ENCODE measurements around the gene EML4. TPM values are rescaled to one million over a fixed set of nuclear protein-coding genes. Genes with fewer than 3 reads are reported as not detected.
"Not testable (repeated sequence)": the region's sequence is repeated elsewhere in the genome, so short reads cannot be mapped to it uniquely, and the experiment has no call there.

The EML4 gene
- total and polyA plus RNA-seq, 7 experiments from 2014 or later: 64.9 to 167 (median 141) TPM

DNA sequence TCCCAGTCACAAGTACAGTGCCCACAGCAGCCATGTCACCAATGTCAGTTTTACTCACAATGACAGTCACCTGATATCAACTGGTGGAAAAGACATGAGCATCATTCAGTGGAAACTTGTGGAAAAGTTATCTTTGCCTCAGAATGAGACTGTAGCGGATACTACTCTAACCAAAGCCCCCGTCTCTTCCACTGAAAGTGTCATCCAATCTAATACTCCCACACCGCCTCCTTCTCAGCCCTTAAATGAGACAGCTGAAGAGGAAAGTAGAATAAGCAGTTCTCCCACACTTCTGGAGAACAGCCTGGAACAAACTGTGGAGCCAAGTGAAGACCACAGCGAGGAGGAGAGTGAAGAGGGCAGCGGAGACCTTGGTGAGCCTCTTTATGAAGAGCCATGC is 160.6 kb downstream of the EML4 start:
- no peak overlapping the region for H3K4me3 ChIP-seq (ENCODE audit: low read length)
- Mint-ChIP-seq H3K4me1 (peaks cover 0 to 5% (median 0%) of the 10 kb centered on the region in 7 donors), H3K36me3 (peaks cover 14 to 48% (median 33%) of the 10 kb centered on the region in 5 donors), H3K27me3 (no peaks in the 10 kb centered on the region), H3K27ac (peak overlapping the region in 5 of 9 donors; percentile 8 to 77 (median 32)), H3K9me3 (no peaks in the 10 kb centered on the region), H3K4me3 (no peak overlapping the region)
- H3K9me3 ChIP-seq (ENCODE audit: control insufficient read depth in 2 of 3, low read length in 3 of 3): no peaks in the 10 kb centered on the region
- ChIA-PET CTCF (interaction anchor here (0.8 to 1.8 kb wide), 3 partner anchors 234 to 460 kb away, joined by 3 to 15 read pairs (median 3); no protein-coding TSS in a partner anchor), POLR2A (interaction anchor here (1.3 kb wide), 1 partner anchor 224 kb away, joined by 3 read pairs; no protein-coding TSS in a partner anchor)
- DNase-seq (no peak), ATAC-seq (no peak)
- no peak overlapping the region for H3K27ac ChIP-seq (ENCODE audit: low read depth, low read length)
- H3K27me3 ChIP-seq (ENCODE audit: control insufficient read depth in 2 of 2, insufficient read depth in 2 of 2, low read length in 2 of 2): no peaks in the 10 kb centered on the region
- intact Hi-C loops (cut with micrococcal nuclease): loop anchor here (2.0 to 5.0 kb wide), 4 partner anchors 31 to 462 kb away; partner anchors contain the start of gene COX7A2L (in 1 of the 2)
- no peaks in the 10 kb centered on the region for H3K4me1 ChIP-seq (ENCODE audit: control insufficient read depth in 2 of 2, insufficient read depth in 2 of 2, low read length in 2 of 2)
- H3K36me3 ChIP-seq (ENCODE audit: control insufficient read depth in 2 of 3, insufficient read depth in 3 of 3, low read length in 3 of 3): peaks cover 13 to 80% (median 33%) of the 10 kb centered on the region in 3 experiments

DNA sequence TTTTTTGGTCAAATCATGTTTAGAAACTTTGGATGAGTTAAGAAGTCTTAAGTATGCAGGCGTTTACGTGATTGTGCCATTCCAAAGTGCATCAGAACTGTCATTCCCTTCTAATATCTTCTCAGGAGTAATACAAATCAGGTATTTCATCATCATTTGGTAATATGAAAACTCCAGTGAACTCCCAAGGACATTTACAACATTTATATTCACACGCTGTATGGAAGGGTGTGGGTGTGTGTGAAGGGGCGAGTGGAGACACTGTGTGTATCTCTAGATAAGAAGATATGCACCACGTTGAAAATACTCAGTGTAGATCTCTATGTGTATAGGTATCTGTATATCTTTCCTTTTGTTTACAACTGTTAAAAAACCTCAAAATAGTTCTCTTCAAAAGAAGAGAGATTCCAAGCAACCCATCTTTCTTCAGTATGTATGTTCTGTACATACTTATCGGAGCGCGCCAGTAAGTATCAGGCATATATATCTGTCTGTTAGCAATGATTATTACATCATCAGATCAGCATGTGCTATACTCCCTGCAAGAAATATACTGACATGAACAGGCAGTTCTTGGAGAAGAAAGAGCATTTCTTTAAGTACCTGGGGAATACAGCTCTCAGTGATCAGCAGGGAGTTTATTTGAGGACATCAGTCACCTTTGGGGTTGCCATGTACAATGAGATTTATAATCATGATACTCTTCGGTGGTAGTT is 162.6 kb downstream of the EML4 start:
- no peaks in the 10 kb centered on the region for H3K9me3 ChIP-seq (ENCODE audit: control insufficient read depth in 2 of 3, low read length in 3 of 3)
- no peaks in the 10 kb centered on the region for H3K27me3 Mint-ChIP-seq
- peaks cover 0 to 2% (median 0%) of the 10 kb centered on the region in 7 donors for H3K4me1 Mint-ChIP-seq
- ChIA-PET CTCF (interaction anchor here (0.6 kb wide), 1 partner anchor 67 kb away, joined by 3 read pairs; no protein-coding TSS in a partner anchor), POLR2A (no interaction called here)
- H3K36me3 ChIP-seq (ENCODE audit: control insufficient read depth in 2 of 3, insufficient read depth in 3 of 3, low read length in 3 of 3): peaks cover 13 to 79% (median 28%) of the 10 kb centered on the region in 3 experiments
- intact Hi-C loops (cut with micrococcal nuclease): no loop called here
- H3K4me3 Mint-ChIP-seq: no peak overlapping the region
- H3K27ac ChIP-seq (ENCODE audit: low read depth, low read length): no peak overlapping the region
- H3K27me3 ChIP-seq (ENCODE audit: control insufficient read depth in 2 of 2, insufficient read depth in 2 of 2, low read length in 2 of 2): no peaks in the 10 kb centered on the region
- no peak overlapping the region for H3K4me3 ChIP-seq (ENCODE audit: low read length)
- peaks cover 27 to 53% (median 31%) of the 10 kb centered on the region in 5 donors for H3K36me3 Mint-ChIP-seq
- peak overlapping the region in 6 of 9 donors; percentile 16 to 61 (median 38) for H3K27ac Mint-ChIP-seq
- no peak for DNase-seq
- peaks cover 0 to 9% (median 0%) of the 10 kb centered on the region in 11 donors for H3K9me3 Mint-ChIP-seq
- H3K4me1 ChIP-seq (ENCODE audit: control insufficient read depth in 2 of 2, insufficient read depth in 2 of 2, low read length in 2 of 2): no peaks in the 10 kb centered on the region
- ATAC-seq: no peak

DNA sequence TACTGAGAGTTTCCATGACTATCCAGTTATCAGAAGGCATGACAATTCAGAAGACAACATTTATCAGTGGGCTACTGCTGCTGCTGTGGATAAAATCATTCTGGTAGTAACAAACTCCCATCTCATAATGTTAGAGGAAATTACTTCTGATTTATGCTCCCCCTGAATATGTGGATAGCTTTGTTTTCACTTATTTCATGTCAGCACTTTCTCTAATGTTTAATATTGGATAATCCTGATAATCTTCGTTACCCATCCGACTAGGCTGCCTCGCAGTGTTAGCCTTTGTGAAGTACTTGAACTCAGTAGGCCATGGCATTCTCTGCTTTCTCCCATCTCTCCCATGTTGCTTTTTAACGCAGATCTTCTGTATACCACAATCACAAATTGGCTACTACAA is 163.4 kb downstream of the EML4 start:
- H3K4me3 Mint-ChIP-seq: no peak overlapping the region
- H3K27me3 Mint-ChIP-seq: no peaks in the 10 kb centered on the region
- ChIA-PET CTCF (no interaction called here), POLR2A (no interaction called here)
- H3K9me3 ChIP-seq (ENCODE audit: control insufficient read depth in 2 of 3, low read length in 3 of 3): no peaks in the 10 kb centered on the region
- H3K4me1 Mint-ChIP-seq: peaks cover 0 to 5% (median 0%) of the 10 kb centered on the region in 7 donors
- no peaks in the 10 kb centered on the region for H3K27me3 ChIP-seq (ENCODE audit: control insufficient read depth in 2 of 2, insufficient read depth in 2 of 2, low read length in 2 of 2)
- intact Hi-C loops (cut with micrococcal nuclease): no loop called here
- no peak for DNase-seq
- H3K36me3 Mint-ChIP-seq: peaks cover 33 to 59% (median 35%) of the 10 kb centered on the region in 5 donors
- peaks cover 13 to 78% (median 28%) of the 10 kb centered on the region in 3 experiments for H3K36me3 ChIP-seq (ENCODE audit: control insufficient read depth in 2 of 3, insufficient read depth in 3 of 3, low read length in 3 of 3)
- H3K4me3 ChIP-seq (ENCODE audit: low read length): no peak overlapping the region
- H3K9me3 Mint-ChIP-seq: peaks cover 0 to 15% (median 0%) of the 10 kb centered on the region in 11 donors
- no peak overlapping the region for H3K27ac ChIP-seq (ENCODE audit: low read depth, low read length)
- H3K27ac Mint-ChIP-seq: peak overlapping the region in 3 of 9 donors; percentile 3 to 45 (median 14)
- no peak for ATAC-seq
- H3K4me1 ChIP-seq (ENCODE audit: control insufficient read depth in 2 of 2, insufficient read depth in 2 of 2, low read length in 2 of 2): no peaks in the 10 kb centered on the region

DNA sequence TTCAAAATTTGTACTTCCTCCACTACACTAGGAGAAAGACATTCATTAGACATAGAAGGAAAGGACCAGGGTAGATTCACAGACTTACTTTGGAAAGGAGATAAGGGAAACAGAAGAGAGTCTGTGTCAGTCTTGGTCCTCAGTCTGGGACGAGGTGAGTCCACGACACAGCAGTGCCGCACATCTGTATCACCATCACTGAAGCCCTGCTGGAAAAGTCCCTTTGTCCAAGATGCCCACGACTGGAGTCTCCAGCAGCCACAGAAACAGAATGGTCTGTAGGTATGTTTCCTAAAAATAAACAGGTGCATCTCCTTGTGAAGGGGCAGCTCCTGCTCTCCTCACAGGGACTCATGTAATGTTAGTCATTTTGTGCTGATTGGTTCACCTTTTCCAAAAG is 164.4 kb downstream of the EML4 start:
- ChIA-PET POLR2A (no interaction called here), CTCF (interaction anchor here (0.7 kb wide), 1 partner anchor 464 kb away, joined by 3 read pairs; no protein-coding TSS in a partner anchor)
- H3K27me3 Mint-ChIP-seq: no peaks in the 10 kb centered on the region
- Histone ChIP-seq H3K27ac (ENCODE audit: low read depth, low read length) (no peak overlapping the region), H3K27me3 (ENCODE audit: control insufficient read depth in 2 of 2, insufficient read depth in 2 of 2, low read length in 2 of 2) (no peaks in the 10 kb centered on the region), H3K4me1 (ENCODE audit: control insufficient read depth in 2 of 2, insufficient read depth in 2 of 2, low read length in 2 of 2) (no peaks in the 10 kb centered on the region), H3K4me3 (ENCODE audit: low read length) (no peak overlapping the region), H3K9me3 (ENCODE audit: control insufficient read depth in 2 of 3, low read length in 3 of 3) (no peaks in the 10 kb centered on the region), H3K36me3 (ENCODE audit: control insufficient read depth in 2 of 3, insufficient read depth in 3 of 3, low read length in 3 of 3) (peaks cover 13 to 85% (median 28%) of the 10 kb centered on the region in 3 experiments)
- ATAC-seq: no peak
- H3K4me1 Mint-ChIP-seq: peaks cover 0 to 5% (median 0%) of the 10 kb centered on the region in 7 donors
- peak overlapping the region in 1 of 10 donors; percentile 37 for H3K4me3 Mint-ChIP-seq
- peaks cover 0 to 24% (median 5%) of the 10 kb centered on the region in 11 donors for H3K9me3 Mint-ChIP-seq
- no peak for DNase-seq
- H3K27ac Mint-ChIP-seq: peak overlapping the region in 7 of 9 donors; percentile 14 to 62 (median 35)
- H3K36me3 Mint-ChIP-seq: peaks cover 38 to 69% (median 42%) of the 10 kb centered on the region in 5 donors
- intact Hi-C loops (cut with micrococcal nuclease): no loop called here

DNA sequence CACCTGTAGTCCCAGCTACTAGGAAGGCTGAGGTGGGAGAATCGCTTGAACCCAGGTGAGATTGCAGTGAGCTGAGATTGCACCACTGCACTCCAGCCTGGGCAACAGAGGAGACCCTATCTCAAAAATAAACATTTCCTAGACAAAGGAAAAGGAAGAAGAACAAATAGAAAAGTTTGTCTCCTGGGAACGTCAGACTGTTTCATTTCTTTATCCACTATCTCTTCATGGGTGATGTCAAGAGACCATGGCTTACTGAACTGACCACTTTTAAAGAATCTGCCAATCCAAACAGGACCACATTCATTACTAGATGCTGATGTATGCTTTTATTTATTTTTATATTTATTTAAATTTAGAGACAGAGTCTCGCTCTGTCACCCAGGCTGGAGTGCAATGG is 165.1 kb downstream of the EML4 start:
- no peak overlapping the region for H3K27ac ChIP-seq (ENCODE audit: low read depth, low read length)
- H3K4me3 ChIP-seq (ENCODE audit: low read length): no peak overlapping the region
- Mint-ChIP-seq H3K36me3 (peaks cover 36 to 75% (median 45%) of the 10 kb centered on the region in 5 donors), H3K27me3 (no peaks in the 10 kb centered on the region), H3K9me3 (peaks cover 0 to 28% (median 5%) of the 10 kb centered on the region in 11 donors), H3K4me1 (peaks cover 0 to 9% (median 0%) of the 10 kb centered on the region in 7 donors), H3K4me3 (no peak overlapping the region), H3K27ac (peak overlapping the region in 3 of 9 donors; percentile 35 to 62 (median 44))
- ATAC-seq: no peak
- no peaks in the 10 kb centered on the region for H3K9me3 ChIP-seq (ENCODE audit: control insufficient read depth in 2 of 3, low read length in 3 of 3)
- ChIA-PET POLR2A (no interaction called here), CTCF (no interaction called here)
- H3K27me3 ChIP-seq (ENCODE audit: control insufficient read depth in 2 of 2, insufficient read depth in 2 of 2, low read length in 2 of 2): no peaks in the 10 kb centered on the region
- H3K4me1 ChIP-seq (ENCODE audit: control insufficient read depth in 2 of 2, insufficient read depth in 2 of 2, low read length in 2 of 2): no peaks in the 10 kb centered on the region
- peaks cover 13 to 84% (median 24%) of the 10 kb centered on the region in 3 experiments for H3K36me3 ChIP-seq (ENCODE audit: control insufficient read depth in 2 of 3, insufficient read depth in 3 of 3, low read length in 3 of 3)
- DNase-seq: no peak
- intact Hi-C loops (cut with micrococcal nuclease): no loop called here

DNA sequence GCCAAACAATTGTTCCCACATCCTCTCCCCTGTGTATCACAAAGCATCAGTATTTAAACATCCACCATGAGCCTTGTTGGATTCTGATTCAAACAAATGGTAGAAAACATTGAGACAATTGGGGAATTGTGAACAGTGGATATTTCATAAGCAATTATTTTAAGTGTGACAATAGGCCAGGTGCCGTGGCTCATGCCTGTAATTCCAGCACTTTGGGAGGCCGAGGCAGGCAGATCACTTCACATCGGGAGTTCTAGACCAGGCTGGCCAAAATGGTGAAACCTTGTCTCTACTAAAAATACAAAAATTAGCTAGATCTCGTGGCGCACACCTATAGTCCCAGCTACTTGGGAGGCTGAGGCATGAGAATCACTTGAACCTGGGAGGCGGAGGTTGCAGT is 165.7 kb downstream of the EML4 start:
- peaks cover 7 to 79% (median 19%) of the 10 kb centered on the region in 3 experiments for H3K36me3 ChIP-seq (ENCODE audit: control insufficient read depth in 2 of 3, insufficient read depth in 3 of 3, low read length in 3 of 3)
- POLR2A ChIA-PET: interaction anchor here (0.6 kb wide), 1 partner anchor 366 kb away, joined by 3 read pairs; no protein-coding TSS in a partner anchor
- CTCF ChIA-PET; DNase-seq; ATAC-seq; H3K27me3 ChIP-seq (ENCODE audit: control insufficient read depth in 2 of 2, insufficient read depth in 2 of 2, low read length in 2 of 2); H3K27ac ChIP-seq (ENCODE audit: low read depth, low read length); H3K4me3 Mint-ChIP-seq; H3K27ac Mint-ChIP-seq; H3K9me3 ChIP-seq (ENCODE audit: control insufficient read depth in 2 of 3, low read length in 3 of 3); H3K27me3 Mint-ChIP-seq; H3K4me1 ChIP-seq (ENCODE audit: control insufficient read depth in 2 of 2, insufficient read depth in 2 of 2, low read length in 2 of 2); intact Hi-C loops (cut with micrococcal nuclease); H3K4me3 ChIP-seq (ENCODE audit: low read length): not testable (repeated sequence)
- H3K4me1 Mint-ChIP-seq: peaks cover 0 to 12% (median 3%) of the 10 kb centered on the region in 7 donors
- H3K9me3 Mint-ChIP-seq: peaks cover 0 to 30% (median 7%) of the 10 kb centered on the region in 11 donors
- H3K36me3 Mint-ChIP-seq: peaks cover 36 to 76% (median 48%) of the 10 kb centered on the region in 5 donors
